Epithelial cell of proximal tubule (primary cell): ENCODE results near the gene TRABD2B. TPM values are rescaled to one million over a fixed set of nuclear protein-coding genes. Genes with fewer than 3 reads are reported as not detected.

Experiments used
- DNase-seq: peaks from one replicate; pipeline ENCODE4 v3.0.0-alpha.2; 2011; ENCODE audit warnings: low read depth
- H3K4me3 ChIP-seq: 2 replicates; pipeline ENCODE4 v1.5.1; 2011; ENCODE audit warnings: low read depth, mild to moderate bottlenecking, low read length
- CTCF ChIP-seq: conservative IDR thresholded peaks from 2 replicates; pipeline ENCODE4 v1.5.1; 2012; ENCODE audit warnings: low read depth, mild to moderate bottlenecking, low read length
- total RNA-seq: library from RNA; depleted of rRNA; stranded (reverse); fragments of >200 nt; gene quantifications from 2 replicates; pipeline ENCODE4 v1.2.3, GENCODE V29; 2015

TRABD2B gene
- total RNA-seq, 1 donor from 2014 or later, result 0.46 TPM

DNA sequence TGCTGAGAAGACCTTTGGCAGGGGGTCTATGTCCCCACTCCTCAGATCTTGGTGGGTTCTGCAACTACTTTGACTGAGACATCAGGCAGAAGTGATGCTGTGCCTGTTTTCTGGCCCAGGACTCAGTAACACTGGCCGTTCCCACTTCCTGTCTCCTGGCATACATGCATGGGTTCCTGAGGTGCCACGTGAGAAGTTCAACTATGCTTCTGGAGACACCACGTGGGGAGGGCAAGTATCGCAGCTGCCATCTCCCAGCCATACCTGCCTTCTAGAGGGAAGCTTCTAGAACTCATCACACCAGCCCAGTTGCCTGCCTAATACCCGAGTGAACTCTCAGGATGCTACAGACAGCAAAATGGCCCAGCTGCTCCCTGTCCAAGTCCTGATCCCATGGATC lies 65.8 kb downstream of the TRABD2B start:
- H3K4me3 ChIP-seq, result no peak overlapping the region
- DNase-seq, result no peak
- peak; percentile 51 for TF ChIP-seq CTCF

- no peak overlapping the region for H3K4me3 ChIP-seq
- TF ChIP-seq CTCF, result no peak
- no peak for DNase-seq
These were observed 66.9 kb downstream of the TRABD2B start for GRCh38 chr1:47930210-47930840.

DNA sequence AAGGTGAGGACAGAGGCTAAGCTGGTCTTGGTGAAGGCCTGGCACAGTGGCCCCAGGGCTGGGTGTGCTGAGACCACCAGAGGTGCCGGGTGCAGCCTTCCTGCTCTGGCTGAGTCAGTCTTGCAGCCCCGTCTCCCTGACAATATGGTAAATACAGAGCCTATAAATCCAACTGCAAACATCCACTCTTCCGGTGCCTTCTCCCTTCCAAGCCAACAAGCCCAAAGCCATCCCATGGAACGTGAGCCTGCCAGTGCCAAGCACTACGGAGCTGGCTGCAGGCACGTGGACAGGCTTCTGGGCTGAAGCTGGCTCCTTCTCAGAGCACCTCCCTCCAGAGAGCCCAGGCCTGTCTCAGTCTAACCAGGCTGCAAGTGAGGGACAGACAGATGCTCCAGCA lies 70.0 kb downstream of the TRABD2B start:
- no peak for TF ChIP-seq CTCF
- no peak overlapping the region for H3K4me3 ChIP-seq
- no peak for DNase-seq

DNA sequence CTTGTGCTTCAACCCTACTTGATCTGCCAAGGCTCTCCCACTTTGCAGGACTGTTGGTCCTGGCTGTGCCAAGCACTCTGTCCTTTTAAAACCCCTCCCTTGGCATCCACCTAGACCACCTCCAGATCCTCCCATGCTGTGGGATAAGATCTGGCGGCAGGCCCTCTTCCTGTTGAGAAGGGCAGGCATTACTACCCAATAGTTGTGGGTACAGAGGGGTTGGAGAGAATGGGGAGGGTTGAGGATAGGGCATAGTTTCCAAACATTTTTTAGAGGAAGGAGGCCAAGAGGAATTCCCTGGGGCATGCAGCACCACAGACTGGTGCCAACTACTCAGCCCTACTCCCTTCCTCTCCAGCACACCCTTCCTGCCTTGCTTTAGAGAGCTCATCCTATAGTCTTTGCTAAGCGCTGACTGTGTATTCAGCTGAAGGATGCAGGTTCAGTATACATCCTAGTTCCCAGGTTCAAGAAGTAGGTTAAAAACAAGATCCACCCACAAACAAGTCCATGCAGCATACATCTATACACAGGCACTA lies 70.7 kb downstream of the TRABD2B start:
- DNase-seq, result no peak
- no peak for TF ChIP-seq CTCF
- no peak overlapping the region for H3K4me3 ChIP-seq

DNA sequence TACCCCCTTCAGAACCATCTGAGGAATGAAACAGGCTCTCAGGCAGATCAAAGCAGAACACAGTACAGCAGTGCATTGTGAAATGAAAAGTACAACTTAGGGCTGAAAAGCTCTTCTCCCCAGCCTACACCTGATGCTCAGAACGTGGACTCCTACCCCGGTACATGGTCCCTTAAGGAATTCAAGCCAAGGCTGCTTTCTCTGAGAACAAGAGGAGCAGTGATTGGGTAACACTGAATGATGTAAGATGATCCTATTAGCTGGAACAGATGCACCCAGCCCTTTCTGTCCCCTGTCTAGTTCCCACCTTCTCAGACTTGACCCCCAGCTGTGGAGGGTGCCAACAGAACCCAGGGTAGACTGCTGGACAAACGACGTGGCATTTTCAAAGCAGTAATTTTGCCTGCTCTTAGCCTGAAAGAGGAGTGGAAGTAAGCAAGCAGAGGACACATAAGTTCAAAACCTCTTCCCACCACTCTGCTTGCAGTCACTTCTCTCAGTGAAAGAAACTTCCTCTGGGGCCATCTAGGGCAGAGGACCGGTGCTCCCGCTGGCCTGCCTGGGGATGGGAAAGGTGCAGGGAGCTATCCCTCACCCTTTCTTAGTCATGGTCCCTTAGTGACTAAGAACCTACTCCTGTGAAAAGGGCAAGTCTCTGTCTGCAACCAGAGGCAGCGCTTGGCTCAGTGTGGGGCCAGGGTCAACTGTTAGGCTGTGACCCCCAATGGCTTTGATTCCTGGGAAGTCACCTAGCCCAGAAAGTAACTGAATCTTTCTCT lies 72.7 kb downstream of the TRABD2B start:
- H3K4me3 ChIP-seq, result no peak overlapping the region
- TF ChIP-seq CTCF, result no peak
- no peak for DNase-seq

DNA sequence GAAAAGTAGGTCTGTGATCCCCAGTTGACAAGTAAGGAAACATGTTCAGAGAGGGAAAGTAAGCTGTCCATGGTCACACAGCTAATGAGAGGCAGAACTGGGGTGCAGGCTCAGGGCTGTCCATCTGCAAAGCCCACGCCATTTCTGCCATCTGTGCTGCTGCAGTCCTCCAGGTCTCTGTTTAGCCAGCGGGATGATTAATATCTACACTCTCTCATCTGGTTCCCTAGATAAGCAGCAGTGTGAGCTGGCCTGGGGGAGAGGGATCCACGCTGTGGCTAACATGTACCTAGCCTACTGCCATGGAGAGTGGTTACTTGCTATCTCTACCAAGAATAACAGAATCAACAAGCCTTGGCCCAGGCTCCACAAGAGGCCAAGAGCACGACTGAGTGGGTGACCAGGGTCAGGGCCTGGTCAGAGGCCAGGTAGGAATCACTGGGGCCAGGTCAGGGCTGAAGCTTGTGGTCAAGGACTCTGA lies 75.2 kb downstream of the TRABD2B start:
- TF ChIP-seq CTCF, result no peak
- no peak overlapping the region for H3K4me3 ChIP-seq
- no peak for DNase-seq
